Activated CD4-positive, alpha-beta T cell treated with anti-CD3 and anti-CD28 coated beads, Interleukin-2, amount 10 ng/mL, durations not matched to agents 7 days and 5 days (primary cell): ENCODE results near the gene TTC7B. TPM values are rescaled to one million over a fixed set of nuclear protein-coding genes. Genes with fewer than 3 reads are reported as not detected.

Experiments
- CTCF ChIA-PET: fragments of 350-600 bp; sonication (Branson Sonifier 250); formaldehyde crosslinking; loops from one replicate; lab custom pipeline; 2021; ENCODE audit warnings: antibody characterized with exemption; lab: Charles Lee
- POLR2A ChIA-PET: fragments of 350-600 bp; sonication (Branson Sonifier 250); formaldehyde crosslinking; loops from one replicate; lab custom pipeline; 2021; ENCODE audit warnings: antibody characterized with exemption; lab: Charles Lee
- DNase-seq: peaks from one replicate; pipeline ENCODE4 v3.0.0-alpha.2; 2020
- H3K27ac Mint-ChIP-seq: one replicate; pipeline ENCODE4 v1.8.0; 2021; ENCODE audit warnings: mild to moderate bottlenecking, moderate library complexity, mixed read lengths
- H3K27me3 Mint-ChIP-seq: one replicate; pipeline ENCODE4 v1.8.0; 2021; ENCODE audit warnings: mixed read lengths
- H3K36me3 Mint-ChIP-seq: one replicate; pipeline ENCODE4 v1.8.0; 2021; ENCODE audit warnings: low read depth, mixed read lengths
- H3K4me1 Mint-ChIP-seq: one replicate; pipeline ENCODE4 v1.8.0; 2021; ENCODE audit warnings: mixed read lengths
- H3K4me3 Mint-ChIP-seq: one replicate; pipeline ENCODE4 v1.8.0; 2021; ENCODE audit warnings: mild to moderate bottlenecking, moderate library complexity, mixed read lengths
- H3K9me3 Mint-ChIP-seq: one replicate; pipeline ENCODE4 v1.8.0; 2021; ENCODE audit warnings: mixed read lengths
- total RNA-seq, 2 experiments: library from RNA; stranded (reverse); gene quantifications; one replicate each; pipeline ENCODE4 v1.2.3, GENCODE V29; 2021

Gene TTC7B
- total RNA-seq, 2 experiments from 2014 or later, result 2.7 to 2.9 TPM

GRCh38 chr14:90607141-90607540 is 209.1 kb downstream of the TTC7B start:
- peaks cover 14% of the 10 kb centered on the region for H3K27me3 Mint-ChIP-seq
- no peak for DNase-seq
- H3K36me3 Mint-ChIP-seq, result no peaks in the 10 kb centered on the region
- no peak overlapping the region for H3K4me3 Mint-ChIP-seq
- no peaks in the 10 kb centered on the region for H3K9me3 Mint-ChIP-seq
- no peak overlapping the region for H3K27ac Mint-ChIP-seq
- no peaks in the 10 kb centered on the region for H3K4me1 Mint-ChIP-seq
- ChIA-PET CTCF (interaction anchor here (0.6 kb wide), 1 partner anchor 266 kb away, joined by 4 read pairs; no protein-coding TSS in a partner anchor), POLR2A (no interaction called here)

- H3K27ac Mint-ChIP-seq, result no peak overlapping the region
Measured at GRCh38 chr14:90606434-90606833, 209.8 kb downstream of the TTC7B start.

GRCh38 chr14:90605430-90605829 is 210.8 kb downstream of the TTC7B start:
- Mint-ChIP-seq H3K27me3 (peaks cover 14% of the 10 kb centered on the region), H3K9me3 (no peaks in the 10 kb centered on the region), H3K36me3 (no peaks in the 10 kb centered on the region), H3K27ac (no peak overlapping the region), H3K4me1 (no peaks in the 10 kb centered on the region), H3K4me3 (no peak overlapping the region)
- DNase-seq, result no peak
- ChIA-PET POLR2A (no interaction called here), CTCF (interaction anchor here (1.7 kb wide), 1 partner anchor 15 kb away, joined by 3 read pairs; no protein-coding TSS in a partner anchor)

More at GRCh38 chr14:90606434-90606833, 209.8 kb downstream of the TTC7B start:
- no peak for DNase-seq
- H3K4me1 Mint-ChIP-seq, result no peaks in the 10 kb centered on the region
- ChIA-PET POLR2A (no interaction called here), CTCF (interaction anchor here (0.6 kb wide), 1 partner anchor 266 kb away, joined by 4 read pairs; no protein-coding TSS in a partner anchor)
- no peaks in the 10 kb centered on the region for H3K36me3 Mint-ChIP-seq
- H3K9me3 Mint-ChIP-seq, result no peaks in the 10 kb centered on the region
- H3K4me3 Mint-ChIP-seq, result no peak overlapping the region
- peaks cover 14% of the 10 kb centered on the region for H3K27me3 Mint-ChIP-seq

DNA sequence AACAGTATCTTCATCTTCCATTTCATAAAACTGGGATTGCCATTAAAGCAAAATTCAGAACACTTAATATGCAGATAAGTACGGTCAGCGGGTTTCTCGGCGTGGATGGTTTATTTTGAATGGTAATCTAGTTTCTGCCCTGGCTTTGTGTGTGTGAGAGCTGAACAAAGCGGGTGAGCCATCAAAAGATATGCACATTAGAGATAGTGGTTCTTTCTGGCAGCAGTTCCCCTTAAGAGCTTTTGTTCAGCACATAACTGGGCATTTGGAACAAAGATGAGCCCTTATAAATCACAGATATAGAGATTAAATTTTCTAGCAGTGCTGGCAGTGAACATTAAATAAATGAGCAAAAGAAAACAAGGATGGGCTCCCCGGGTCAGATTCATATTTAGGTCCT is 211.9 kb downstream of the TTC7B start:
- no peak for DNase-seq
- Mint-ChIP-seq H3K4me1 (no peaks in the 10 kb centered on the region), H3K9me3 (no peaks in the 10 kb centered on the region), H3K36me3 (no peaks in the 10 kb centered on the region), H3K27me3 (peaks cover 14% of the 10 kb centered on the region), H3K4me3 (no peak overlapping the region), H3K27ac (no peak overlapping the region)
- ChIA-PET POLR2A (no interaction called here), CTCF (interaction anchor here (1.7 kb wide), 1 partner anchor 14 kb away, joined by 3 read pairs; no protein-coding TSS in a partner anchor)

DNA sequence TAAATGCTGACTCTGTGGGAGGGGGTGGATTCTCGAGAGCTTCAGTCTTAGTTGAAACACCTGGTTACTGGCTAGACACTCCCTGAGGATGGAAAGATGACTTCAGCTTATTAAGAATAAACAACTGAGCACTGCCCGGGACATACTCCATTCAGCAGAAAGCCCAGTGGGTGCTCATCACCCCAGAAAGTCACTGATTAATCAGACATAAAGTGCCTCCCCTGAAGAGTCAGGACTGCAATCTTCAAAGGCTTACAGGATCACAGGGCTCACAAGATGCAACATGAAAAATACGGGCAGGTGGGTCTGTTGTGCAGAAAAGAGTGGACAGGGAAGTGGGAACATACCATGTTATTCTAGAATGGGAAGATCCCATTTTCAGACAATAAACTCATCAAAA is 212.4 kb downstream of the TTC7B start:
- no peak for DNase-seq
- CTCF ChIA-PET, result no interaction called here
- Mint-ChIP-seq H3K27me3 (peaks cover 14% of the 10 kb centered on the region), H3K36me3 (no peaks in the 10 kb centered on the region), H3K27ac (no peak overlapping the region), H3K4me3 (no peak overlapping the region), H3K4me1 (no peaks in the 10 kb centered on the region), H3K9me3 (no peaks in the 10 kb centered on the region)
- POLR2A ChIA-PET, result no interaction called here

- H3K27ac Mint-ChIP-seq, result no peak overlapping the region
- ChIA-PET POLR2A (no interaction called here), CTCF (no interaction called here)
- DNase-seq, result no peak
- no peak overlapping the region for H3K4me3 Mint-ChIP-seq
- no peaks in the 10 kb centered on the region for H3K4me1 Mint-ChIP-seq
- no peaks in the 10 kb centered on the region for H3K36me3 Mint-ChIP-seq
- H3K9me3 Mint-ChIP-seq, result no peaks in the 10 kb centered on the region
- peaks cover 14% of the 10 kb centered on the region for H3K27me3 Mint-ChIP-seq
Measured at GRCh38 chr14:90603336-90603735, 212.9 kb downstream of the TTC7B start.

DNA sequence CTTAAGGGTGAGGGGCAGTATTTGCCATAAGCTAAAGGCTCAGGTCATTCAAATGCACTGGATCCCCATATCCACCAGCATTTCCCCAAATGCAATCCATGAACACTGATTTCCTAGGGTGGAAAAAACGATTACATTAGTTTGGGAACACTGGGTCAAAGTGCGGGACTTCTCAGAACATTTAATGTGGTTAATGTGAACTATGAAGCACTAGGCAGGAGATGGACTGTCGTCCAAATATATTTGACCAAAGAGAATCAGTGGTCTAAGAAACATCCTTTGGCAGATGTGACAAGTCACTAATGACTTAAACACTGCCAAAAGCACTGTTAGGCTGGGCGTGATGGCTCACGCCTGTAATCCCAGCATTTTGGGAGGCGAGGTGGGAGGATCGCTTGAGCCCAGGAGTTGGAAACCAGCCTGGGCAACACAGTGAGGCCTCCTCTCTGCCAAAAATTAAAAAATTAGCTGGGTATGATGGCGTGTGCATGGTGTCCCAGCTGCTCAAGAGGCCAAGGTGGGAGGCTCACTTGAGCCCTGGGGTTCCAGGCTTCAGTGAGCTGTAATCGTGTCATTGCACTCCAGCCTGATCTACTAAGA is 214.0 kb downstream of the TTC7B start:
- no peaks in the 10 kb centered on the region for H3K36me3 Mint-ChIP-seq
- ChIA-PET CTCF (no interaction called here), POLR2A (no interaction called here)
- no peaks in the 10 kb centered on the region for H3K4me1 Mint-ChIP-seq
- H3K27me3 Mint-ChIP-seq, result peaks cover 14% of the 10 kb centered on the region
- DNase-seq, result no peak
- no peak overlapping the region for H3K27ac Mint-ChIP-seq
- H3K9me3 Mint-ChIP-seq, result no peaks in the 10 kb centered on the region
- no peak overlapping the region for H3K4me3 Mint-ChIP-seq

- CTCF ChIA-PET, result no interaction called here
- DNase-seq, result no peak
- H3K9me3 Mint-ChIP-seq, result no peaks in the 10 kb centered on the region
- POLR2A ChIA-PET, result no interaction called here
- no peak overlapping the region for H3K4me3 Mint-ChIP-seq
- no peaks in the 10 kb centered on the region for H3K4me1 Mint-ChIP-seq
- no peaks in the 10 kb centered on the region for H3K36me3 Mint-ChIP-seq
- H3K27ac Mint-ChIP-seq, result no peak overlapping the region
- H3K27me3 Mint-ChIP-seq, result peaks cover 14% of the 10 kb centered on the region
Measured at GRCh38 chr14:90601563-90601962, 214.7 kb downstream of the TTC7B start.

DNA sequence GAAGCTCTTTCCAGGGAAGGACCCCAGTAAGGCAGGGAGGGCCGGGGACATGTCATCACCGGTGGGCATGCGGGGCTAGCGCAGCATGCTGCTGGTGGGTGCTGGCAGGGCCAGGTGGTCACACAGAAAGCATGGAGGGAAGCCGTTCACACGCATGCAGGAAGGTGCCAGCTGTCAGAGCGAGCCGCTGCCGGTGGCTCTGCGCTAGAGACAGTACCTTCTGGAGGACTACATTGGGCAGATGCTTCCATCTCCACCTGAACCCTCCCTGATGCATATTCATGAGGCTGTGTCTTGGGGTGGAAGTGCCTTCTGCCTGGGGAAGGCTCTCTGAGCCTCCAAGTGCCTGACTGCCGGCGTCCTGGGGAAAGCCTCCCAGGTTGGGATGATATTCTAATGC is 215.6 kb downstream of the TTC7B start:
- no peaks in the 10 kb centered on the region for H3K9me3 Mint-ChIP-seq
- H3K4me3 Mint-ChIP-seq, result no peak overlapping the region
- ChIA-PET POLR2A (no interaction called here), CTCF (interaction anchor here (1.6 kb wide), 1 partner anchor 11 kb away, joined by 4 read pairs; no protein-coding TSS in a partner anchor)
- H3K36me3 Mint-ChIP-seq, result no peaks in the 10 kb centered on the region
- peaks cover 11% of the 10 kb centered on the region for H3K27me3 Mint-ChIP-seq
- no peak overlapping the region for H3K27ac Mint-ChIP-seq
- H3K4me1 Mint-ChIP-seq, result no peaks in the 10 kb centered on the region
- DNase-seq, result no peak

- no peaks in the 10 kb centered on the region for H3K36me3 Mint-ChIP-seq
- no peaks in the 10 kb centered on the region for H3K4me1 Mint-ChIP-seq
- DNase-seq, result no peak
Measured at GRCh38 chr14:90599748-90600507, 216.3 kb downstream of the TTC7B start.

GRCh38 chr14:90599339-90599738 is 216.9 kb downstream of the TTC7B start:
- H3K4me1 Mint-ChIP-seq, result no peaks in the 10 kb centered on the region
- no peak overlapping the region for H3K27ac Mint-ChIP-seq
- H3K9me3 Mint-ChIP-seq, result no peaks in the 10 kb centered on the region
- no peaks in the 10 kb centered on the region for H3K36me3 Mint-ChIP-seq
- ChIA-PET CTCF (interaction anchor here (1.6 kb wide), 1 partner anchor 9 kb away, joined by 4 read pairs; no protein-coding TSS in a partner anchor), POLR2A (no interaction called here)
- peaks cover 8% of the 10 kb centered on the region for H3K27me3 Mint-ChIP-seq
- H3K4me3 Mint-ChIP-seq, result no peak overlapping the region
- no peak for DNase-seq

More at GRCh38 chr14:90599748-90600507, 216.3 kb downstream of the TTC7B start:
- no peak overlapping the region for H3K4me3 Mint-ChIP-seq
- peaks cover 11% of the 10 kb centered on the region for H3K27me3 Mint-ChIP-seq
- ChIA-PET POLR2A (no interaction called here), CTCF (interaction anchor here (1.6 kb wide), 1 partner anchor 10 kb away, joined by 4 read pairs; no protein-coding TSS in a partner anchor)
- no peaks in the 10 kb centered on the region for H3K9me3 Mint-ChIP-seq
- H3K27ac Mint-ChIP-seq, result no peak overlapping the region

GRCh38 chr14:90597961-90598360 is 218.3 kb downstream of the TTC7B start:
- CTCF ChIA-PET, result interaction anchor here (1.5 kb wide), 1 partner anchor 146 kb away, joined by 3 read pairs; no protein-coding TSS in a partner anchor
- Mint-ChIP-seq H3K27ac (no peak overlapping the region), H3K4me3 (no peak overlapping the region), H3K4me1 (no peaks in the 10 kb centered on the region), H3K36me3 (no peaks in the 10 kb centered on the region), H3K9me3 (no peaks in the 10 kb centered on the region), H3K27me3 (peaks cover 1% of the 10 kb centered on the region)
- POLR2A ChIA-PET, result no interaction called here
- DNase-seq, result no peak

GRCh38 chr14:90596733-90597132 is 219.5 kb downstream of the TTC7B start:
- no peaks in the 10 kb centered on the region for H3K9me3 Mint-ChIP-seq
- CTCF ChIA-PET, result interaction anchor here (1.5 kb wide), 1 partner anchor 145 kb away, joined by 3 read pairs; no protein-coding TSS in a partner anchor
- no peaks in the 10 kb centered on the region for H3K27me3 Mint-ChIP-seq
- DNase-seq, result no peak
- H3K4me1 Mint-ChIP-seq, result no peaks in the 10 kb centered on the region
- H3K27ac Mint-ChIP-seq, result no peak overlapping the region
- H3K4me3 Mint-ChIP-seq, result no peak overlapping the region
- POLR2A ChIA-PET, result no interaction called here
- no peaks in the 10 kb centered on the region for H3K36me3 Mint-ChIP-seq
